Measurements from ENCODE around the gene C1orf167.

- no peak for TF ChIP-seq POLR2A (IDR thresholded peaks at IDR 0.05)
- TF ChIP-seq CTCF (IDR thresholded peaks at IDR 0.05) = no peak
- no peak for TF ChIP-seq POLR2AphosphoS5 (IDR thresholded peaks at IDR 0.05)
- no peak for TF ChIP-seq EP300 (IDR thresholded peaks at IDR 0.05)
These were observed 17.7 kb upstream of the C1orf167 start for GRCh38 chr1:11744287-11744686.
